K562 treated with DMSO at 1 percent for 12 hours (cell line): ENCODE measurements around the gene CLMP. TPM values are rescaled to one million over a fixed set of nuclear protein-coding genes. Genes with fewer than 3 reads are reported as not detected.

Source experiments
- total RNA-seq: library from RNA; unstranded; fragments of 300-600 nt; gene quantifications from 2 replicates; pipeline ENCODE4 v1.2.3, GENCODE V29; 2022; ENCODE audit not compliant: insufficient read depth

Gene CLMP
- not detected in 2 replicates for total RNA-seq

GRCh38 chr11:123195188-123196059, at the start of gene CLMP:
Gene CLMP, minus strand, starts transcription at chr11:123195248. Its CDS starts 308 bp downstream, at chr11:123194940.

GRCh38 chr11:123061403-123062157, 133.5 kb downstream of the CLMP start, which contains the start of gene HSPA8:
Gene HSPA8, minus strand, starts transcription at chr11:123062136. Its CDS starts 812 bp downstream, at chr11:123061324.

Other genes with a start within 250 kb of the CLMP start
- gene BSX, start 213.4 kb downstream of the CLMP start, total RNA-seq: not detected in 2 replicates
- gene HSPA8, start 133.1 kb downstream of the CLMP start, total RNA-seq: 872 and 1,236 TPM in 2 replicates
- gene GRAMD1B, start 235.0 kb upstream of the CLMP start, total RNA-seq: 0.28 and 1.8 TPM in 2 replicates